Left forelimb (tissue), 1 donor: Measurements from ENCODE around the gene TBC1D4.
"Not testable (repeated sequence)": the region's sequence is repeated elsewhere in the genome, so short reads cannot be mapped to it uniquely, and the experiment has no call there.

Experiments
- DNase-seq: peaks from one replicate; pipeline ENCODE4 v3.0.0-alpha.2; 2018; ENCODE audit warnings: low spot score

Gene TBC1D4

DNA sequence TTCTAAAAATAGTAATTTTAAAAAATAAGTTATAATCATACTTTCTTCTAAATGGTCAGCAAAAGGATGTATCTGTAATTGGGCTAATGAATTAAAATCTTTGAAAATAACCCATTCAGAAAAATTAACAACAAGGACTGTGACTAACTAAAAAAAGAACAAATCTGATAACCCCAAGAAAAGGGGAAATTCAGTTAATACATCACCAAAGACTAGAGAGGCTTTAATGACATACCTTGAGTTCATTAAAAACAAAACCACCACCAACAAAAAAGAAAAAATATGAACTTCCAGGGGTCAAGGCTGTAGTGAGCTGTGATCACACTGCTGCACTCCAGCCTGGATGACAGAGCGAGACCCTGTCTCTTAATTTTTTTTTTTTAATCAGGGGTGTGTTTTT lies 121.8 kb downstream of the TBC1D4 start:
- DNase-seq: no peak

DNA sequence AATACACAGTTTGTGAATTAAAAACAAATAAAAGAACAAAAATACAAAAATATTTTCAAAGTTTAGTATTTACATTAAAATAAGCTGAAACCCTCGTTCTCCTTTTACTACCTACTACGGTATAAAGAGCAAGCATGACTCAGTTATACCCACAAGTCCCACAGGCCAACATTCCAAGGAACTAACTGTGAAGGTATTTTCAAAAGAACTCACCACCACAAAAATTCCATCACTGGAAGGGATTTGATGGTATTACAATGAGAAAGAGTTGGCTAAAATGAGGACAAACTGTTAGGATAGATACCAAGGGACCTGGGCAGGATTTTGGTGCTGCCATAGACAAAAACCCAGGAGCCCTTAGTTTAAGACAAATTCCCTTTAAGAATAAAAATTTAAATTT lies 122.7 kb downstream of the TBC1D4 start:
- no peak for DNase-seq

DNA sequence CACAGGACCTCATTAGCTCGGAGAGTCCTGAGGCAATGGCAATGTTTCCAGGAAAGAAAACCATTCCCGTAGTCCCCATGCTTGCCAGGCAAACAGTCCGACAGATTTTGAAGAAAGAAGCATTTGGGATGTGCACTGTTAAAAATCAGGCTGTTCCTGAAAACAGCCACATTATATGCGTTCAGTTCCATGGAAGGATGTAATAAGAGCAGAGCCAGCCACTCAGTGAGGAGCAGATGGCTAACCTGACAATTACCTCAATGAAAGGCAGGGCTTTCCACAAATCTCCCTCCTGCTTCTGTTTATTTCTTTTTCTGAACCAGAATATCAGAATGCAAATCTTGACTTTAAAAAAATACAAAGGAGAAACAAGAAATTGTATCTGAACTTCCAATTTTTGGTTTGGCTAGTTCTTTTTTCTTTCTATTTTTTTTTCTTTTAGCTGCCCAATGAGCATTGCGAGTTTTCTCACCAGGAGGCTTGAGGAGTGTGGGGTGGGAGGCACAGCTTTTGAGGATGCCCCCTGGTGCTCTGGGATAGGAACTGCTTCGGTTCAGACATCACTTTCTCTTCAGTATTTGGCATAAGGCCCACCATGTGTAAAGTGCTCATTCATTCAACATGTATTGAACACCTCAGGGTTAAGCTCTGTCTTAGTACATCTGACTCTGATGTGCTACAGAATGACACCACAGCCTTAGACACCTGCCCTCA lies 124.2 kb downstream of the TBC1D4 start:
- DNase-seq: no peak

DNA sequence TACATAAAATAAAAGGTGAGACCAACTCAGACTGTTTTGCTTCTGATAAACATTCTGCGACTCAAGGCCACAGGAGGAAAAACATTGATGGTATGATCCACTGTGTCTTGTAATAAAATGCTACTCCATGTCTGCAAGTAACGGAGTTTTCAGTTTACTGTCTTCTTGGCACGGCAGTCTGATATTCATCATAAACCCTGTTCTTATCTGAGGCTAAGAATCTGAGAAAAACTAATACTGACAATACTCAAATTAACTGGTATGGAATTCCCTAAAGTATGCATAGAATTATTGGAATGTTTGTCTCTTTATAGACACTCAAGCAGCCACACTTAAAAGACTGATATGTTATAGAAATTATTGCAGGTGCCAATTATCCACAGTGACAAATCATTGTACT lies 125.5 kb downstream of the TBC1D4 start:
- DNase-seq: no peak

DNA sequence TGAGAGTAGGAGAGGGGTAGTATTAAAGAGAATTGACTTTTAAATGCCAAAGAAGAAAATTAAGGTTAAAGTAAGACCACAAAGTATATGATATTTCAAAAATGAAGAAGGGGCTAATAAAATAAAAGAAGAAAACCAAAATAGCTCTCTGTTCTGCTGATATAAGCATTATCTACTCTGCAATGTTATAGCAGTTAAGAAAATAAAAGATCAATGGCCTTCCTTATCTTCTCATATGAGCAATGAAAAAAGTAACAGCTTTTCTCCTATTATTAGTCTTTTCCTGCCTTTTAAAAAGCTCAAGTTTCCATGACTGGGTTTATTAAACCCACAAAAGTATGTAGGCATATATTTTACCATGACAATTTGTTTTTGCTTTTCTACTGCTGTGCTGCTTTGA lies 126.4 kb downstream of the TBC1D4 start:
- no peak for DNase-seq

DNA sequence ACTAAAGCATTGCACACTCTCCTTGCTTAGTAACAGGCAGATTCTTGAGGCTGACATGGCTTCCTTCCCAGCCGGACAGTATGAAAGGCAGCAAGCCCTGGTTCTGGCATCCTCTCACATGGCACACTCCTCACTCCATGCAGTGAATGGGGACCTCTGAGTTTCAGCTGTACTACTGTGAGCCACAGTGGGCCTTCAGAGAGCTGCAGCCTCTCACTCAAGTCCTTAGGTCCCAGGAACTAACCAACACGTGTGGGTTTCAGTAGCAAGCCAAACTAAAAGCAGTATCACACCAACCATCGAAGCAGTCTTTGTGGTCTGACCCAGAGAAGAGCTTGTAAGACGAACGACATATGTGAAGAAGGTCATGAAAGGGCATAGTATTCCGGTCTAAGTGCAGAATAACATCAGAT lies 128.2 kb downstream of the TBC1D4 start:
- no peak for DNase-seq

DNA sequence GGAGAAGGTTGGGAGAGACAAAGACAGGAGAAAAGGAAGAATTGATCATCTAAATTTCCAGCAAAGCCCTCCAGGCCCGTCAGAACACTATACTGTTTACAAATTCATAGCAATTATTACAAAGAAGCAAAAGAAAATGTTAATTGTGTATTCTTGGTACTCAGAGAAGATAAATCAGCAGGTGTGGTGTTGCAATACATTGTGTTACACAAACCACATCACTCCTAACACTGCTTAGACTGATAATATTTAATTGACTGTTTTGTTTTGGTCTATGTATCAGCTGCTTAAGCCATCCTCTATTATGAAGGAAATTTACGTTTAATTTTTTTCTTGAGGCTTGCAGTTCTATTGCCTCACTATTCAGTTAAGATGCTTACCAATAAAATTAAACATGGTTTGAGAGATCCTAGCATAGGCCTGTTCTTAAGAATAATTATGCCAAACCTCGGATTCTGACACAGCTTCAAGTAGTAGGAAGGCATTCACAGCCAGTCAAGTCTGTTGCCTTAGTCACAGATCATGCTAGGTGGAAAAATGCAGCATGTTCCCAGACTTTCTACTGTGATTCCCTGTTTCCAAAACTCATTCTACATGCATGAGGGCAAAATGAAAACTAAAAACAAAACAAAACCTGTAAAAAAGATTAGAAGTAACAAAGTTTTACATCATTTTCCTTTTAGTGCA lies 129.2 kb downstream of the TBC1D4 start:
- no peak for DNase-seq

DNA sequence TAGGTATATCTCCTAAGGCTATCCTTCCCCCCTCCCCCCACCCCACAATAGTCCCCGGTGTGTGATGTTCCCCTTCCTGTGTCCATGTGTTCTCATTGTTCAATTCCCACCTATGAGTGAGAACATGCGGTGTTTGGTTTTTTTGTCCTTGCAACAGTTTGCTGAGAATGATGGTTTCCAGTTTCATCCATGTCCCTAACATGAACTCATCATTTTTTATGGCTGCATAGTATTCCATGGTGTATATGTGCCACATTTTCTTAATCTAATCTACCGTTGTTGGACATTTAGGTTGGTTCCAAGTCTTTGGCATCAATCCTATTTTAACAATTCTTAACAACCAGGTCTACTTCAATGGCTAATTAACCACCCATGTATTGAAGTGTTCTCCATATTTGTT lies 130.4 kb downstream of the TBC1D4 start:
- DNase-seq: not testable (repeated sequence)

DNA sequence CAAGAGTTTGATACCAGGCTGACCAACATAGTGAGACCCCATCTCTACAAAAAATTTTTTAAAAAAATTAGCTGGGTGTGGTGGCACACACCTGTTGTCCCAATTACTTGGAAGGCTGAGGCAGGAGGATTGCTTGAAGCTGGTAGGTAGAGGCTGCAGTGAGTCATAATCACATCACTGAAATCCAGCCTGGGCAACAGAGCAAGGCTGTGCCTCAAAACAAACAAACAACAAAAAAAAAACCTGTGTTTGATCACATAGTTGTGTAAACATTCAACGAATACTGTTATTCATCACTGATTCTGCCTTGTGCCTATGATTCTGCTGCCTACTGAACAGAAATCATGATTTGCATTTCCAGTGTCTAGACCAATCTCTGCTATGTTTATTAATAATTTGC lies 134.0 kb downstream of the TBC1D4 start:
- DNase-seq: no peak

DNA sequence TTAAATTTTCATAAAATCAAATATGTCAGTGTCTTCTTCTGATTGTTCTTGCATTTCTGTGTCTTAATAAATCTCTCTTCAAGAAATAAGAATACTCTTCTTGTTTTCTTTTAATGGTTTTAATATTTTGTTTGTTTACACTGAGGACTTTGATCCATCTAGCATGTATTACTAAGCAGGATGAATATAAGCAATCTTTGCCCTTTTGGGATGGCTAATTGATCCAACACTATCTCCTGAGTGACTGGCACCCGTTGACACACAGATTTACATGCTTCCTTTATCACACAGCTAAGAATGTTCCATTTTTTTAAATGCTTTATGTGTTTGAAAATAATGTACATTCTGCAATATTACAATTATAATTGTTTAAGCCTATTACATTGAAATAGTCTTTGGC lies 134.5 kb downstream of the TBC1D4 start:
- DNase-seq: no peak

DNA sequence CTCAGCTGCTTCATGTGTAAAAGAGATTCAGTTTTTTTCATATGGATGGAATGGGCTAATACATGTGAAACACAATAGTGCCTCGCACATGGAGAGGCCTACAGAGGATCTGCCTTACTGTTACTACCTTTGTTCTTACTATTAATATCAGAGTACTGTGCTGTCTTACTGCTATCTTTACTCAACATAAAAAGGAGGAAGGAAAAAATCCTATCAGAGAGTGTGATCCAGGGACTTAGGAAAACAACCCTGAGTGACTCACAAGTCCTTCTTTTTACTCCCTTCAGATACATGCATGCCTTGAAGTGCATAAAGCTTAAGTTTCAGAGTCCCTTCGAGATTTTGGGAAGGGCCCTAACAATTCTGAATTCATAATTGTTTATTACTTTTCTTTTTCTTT lies 136.8 kb downstream of the TBC1D4 start:
- no peak for DNase-seq

DNA sequence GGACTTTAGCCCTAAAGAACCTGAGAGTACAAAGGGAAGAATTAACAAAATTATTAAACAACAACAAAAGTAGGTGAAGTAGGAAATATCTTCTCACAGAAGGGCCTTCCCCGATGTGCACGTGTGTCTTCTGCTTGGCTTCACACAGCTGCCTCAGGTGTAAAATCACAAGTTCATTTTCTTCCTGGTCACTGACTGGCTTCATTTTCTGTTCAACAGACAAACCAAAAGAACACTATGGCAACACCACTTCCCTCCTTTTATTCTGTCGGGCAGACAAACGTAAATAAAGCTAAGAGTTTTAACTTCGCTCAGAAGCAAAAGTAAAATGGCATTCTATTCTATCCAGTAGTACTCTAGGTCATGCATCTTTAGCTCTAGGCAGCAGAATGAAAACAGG lies 140.9 kb downstream of the TBC1D4 start:
- DNase-seq: no peak

DNA sequence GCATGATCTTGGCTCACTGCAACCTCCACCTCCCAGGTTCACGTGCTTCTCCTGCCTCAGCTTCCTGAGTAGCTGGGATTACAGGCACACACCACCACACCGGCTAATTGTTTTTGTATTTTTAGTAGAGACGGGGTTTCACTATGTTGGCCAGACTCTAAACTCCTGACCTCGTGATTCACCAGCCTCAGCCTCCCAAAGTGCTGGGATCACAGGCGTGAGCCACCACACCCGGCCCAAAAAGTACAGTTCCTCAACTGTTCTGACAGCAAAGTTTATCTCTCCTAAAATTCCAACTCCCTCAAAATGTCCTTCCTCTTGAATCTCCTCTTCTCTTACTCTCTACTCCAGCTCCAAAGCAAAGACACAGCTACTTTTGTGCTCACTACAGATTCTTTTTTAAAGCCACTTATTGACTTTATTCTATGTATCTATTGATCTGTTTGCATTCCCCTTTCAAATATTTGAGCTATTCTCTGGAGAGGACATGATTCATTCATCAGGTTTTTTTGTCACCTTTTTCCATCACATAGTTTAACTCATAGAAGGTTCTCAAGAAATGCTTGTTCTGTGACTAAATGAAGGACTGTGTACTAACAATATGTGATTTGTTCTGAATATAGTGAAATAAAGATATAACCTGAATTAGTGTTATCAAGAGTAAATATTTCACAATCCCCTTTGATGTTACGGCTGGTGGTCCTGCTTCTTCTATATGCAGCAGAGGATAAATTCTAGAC lies 142.2 kb downstream of the TBC1D4 start:
- no peak for DNase-seq

DNA sequence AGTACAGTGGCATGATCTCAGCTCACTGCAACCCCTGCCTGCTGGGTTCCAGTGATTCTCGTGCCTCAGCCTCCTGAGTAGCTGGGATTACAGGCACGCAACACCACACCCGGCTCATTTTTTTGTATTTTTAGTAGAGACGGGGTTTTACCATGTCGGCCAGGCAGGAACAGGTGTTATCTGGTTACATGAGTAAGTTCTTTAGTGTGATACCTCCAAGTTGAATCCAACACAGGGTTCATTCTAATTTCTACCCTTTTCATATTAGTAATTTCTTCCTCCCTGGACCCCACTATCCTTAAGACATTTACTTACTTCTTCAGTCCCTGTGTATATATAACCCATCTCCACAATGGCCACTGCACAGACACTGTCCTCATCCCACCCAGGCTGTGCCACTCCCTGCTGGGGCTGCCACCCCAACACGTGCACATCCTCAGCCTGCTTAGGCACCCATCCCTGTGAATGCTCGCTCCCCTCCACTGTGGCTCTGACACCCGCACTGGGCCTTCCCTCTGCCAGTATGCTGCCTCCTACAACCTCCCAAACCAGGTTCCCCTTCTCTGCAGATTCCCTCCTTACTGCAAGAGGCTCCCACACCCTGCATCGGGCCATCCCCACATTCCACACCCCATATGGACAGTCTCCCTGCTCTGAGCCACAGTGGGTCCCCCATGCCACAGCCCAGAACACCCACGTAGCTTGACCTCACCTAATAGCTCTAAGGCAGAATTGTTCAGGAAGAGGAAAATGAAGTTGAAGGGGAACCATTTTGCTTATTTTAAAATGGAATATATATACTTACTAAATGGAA lies 147.1 kb downstream of the TBC1D4 start:
- DNase-seq: no peak

DNA sequence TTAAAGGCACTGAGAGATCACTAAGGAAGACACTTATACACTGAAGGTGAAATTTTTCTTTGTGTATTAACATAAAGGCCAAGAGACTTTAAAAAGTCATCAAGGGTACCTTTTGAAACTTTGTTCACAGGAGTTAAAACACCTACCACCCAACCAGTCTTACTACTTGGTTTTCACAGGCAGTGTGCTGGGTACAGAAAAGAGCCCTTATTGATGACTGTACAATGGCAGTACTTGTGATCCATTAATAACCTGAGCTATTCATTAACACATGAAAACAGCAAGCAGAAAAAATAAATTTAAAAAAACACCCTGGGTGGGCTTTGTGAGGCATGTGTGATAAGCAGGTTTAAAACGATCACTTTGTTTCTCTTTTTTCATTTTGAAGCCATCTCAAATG lies 148.9 kb downstream of the TBC1D4 start:
- DNase-seq: no peak

DNA sequence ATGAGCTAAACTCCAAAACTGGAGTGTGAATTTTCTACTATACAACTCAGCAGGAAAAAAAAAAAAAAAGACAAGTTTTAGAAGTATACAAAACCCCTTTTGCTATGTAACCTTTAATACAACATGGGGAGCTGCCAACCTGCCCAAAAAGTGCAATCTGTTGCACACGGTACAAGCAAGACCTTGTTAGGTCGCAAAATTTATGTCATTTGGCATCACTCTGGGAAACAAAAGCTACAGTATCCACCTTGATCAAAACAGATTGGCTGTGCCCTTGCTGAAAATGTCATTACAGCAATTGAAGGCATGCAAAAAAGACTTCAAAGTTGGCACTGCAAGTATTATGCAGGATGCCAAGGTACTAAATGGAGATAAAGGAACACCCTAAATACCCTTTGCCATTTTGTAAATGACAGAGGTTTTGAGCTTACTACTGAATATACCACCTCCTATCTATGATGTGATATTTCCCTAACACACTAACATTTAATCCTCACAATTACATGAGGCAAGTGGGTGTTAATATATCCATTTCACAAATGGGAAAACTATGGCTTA lies 150.1 kb downstream of the TBC1D4 start:
- DNase-seq: no peak

DNA sequence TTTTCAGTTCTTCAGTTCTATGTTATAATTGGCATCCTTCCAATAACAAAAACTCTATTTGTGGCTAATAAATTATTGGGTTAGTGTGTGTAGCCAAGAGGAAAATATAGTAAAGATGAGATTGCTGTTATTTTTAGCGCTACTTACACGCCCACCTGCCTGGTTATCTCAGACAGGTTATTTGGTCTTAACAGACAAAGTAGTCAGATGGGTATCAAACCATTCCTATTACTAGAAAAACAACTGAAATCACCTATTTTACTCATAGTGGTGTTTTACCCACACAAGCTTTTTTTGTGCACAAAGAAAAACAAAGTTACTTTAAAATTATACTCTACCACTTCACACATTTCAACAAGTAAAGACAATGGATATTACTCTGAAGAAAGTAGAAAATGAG lies 151.2 kb downstream of the TBC1D4 start:
- no peak for DNase-seq

DNA sequence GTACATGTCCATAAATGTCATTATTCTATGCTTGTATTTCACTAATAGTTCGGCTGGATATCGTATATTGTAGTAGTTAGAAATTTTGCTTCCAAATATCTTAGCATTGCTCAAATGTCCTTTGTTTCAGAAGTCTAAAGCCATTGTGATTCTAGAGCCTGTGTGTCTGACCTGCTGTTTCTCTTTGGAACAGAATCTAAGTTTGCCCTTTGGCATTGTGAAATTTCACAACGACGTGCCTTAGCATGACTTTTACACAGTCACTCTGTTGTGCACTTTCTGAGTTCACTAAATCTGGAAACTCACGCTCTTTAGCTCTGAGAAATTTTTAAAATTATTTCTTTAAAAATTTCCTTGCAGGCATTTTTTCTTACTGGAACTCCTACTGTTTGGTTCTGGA lies 152.2 kb downstream of the TBC1D4 start:
- no peak for DNase-seq

DNA sequence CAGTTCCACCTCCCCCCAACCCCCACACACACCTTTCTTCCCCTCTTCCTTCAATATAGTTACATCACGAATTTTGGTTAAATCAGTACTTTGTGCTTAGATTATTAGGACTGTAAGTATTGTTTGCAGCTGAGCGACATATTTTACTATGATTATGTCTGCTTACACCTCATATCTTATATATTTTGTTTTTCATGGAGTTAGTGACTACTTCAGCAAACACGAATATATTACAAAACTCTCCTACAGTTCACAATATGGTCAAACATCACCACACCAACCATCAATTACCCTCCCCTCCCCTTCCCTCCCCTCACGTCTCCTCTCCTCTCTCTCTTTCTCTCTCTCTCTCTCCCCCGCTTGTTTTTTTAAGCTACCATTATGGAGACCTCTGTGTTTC lies 152.9 kb downstream of the TBC1D4 start:
- DNase-seq: no peak

DNA sequence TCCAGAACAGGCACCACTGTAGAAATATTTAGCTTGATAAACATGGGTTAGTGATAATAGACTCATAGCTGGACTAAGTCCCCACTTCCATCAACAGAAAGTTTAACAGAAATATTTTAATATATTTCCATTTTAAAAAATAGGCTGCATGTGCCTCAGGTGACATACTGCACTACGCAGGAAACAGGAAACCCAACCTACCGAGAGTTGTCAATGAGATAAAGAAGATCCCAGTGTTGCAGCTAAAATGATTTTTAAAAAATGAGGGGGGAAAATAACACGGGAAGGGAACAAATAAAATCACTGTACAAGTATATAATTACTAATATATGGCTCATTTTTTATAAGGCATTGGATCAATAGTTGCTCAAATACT lies 154.8 kb downstream of the TBC1D4 start:
- no peak for DNase-seq

DNA sequence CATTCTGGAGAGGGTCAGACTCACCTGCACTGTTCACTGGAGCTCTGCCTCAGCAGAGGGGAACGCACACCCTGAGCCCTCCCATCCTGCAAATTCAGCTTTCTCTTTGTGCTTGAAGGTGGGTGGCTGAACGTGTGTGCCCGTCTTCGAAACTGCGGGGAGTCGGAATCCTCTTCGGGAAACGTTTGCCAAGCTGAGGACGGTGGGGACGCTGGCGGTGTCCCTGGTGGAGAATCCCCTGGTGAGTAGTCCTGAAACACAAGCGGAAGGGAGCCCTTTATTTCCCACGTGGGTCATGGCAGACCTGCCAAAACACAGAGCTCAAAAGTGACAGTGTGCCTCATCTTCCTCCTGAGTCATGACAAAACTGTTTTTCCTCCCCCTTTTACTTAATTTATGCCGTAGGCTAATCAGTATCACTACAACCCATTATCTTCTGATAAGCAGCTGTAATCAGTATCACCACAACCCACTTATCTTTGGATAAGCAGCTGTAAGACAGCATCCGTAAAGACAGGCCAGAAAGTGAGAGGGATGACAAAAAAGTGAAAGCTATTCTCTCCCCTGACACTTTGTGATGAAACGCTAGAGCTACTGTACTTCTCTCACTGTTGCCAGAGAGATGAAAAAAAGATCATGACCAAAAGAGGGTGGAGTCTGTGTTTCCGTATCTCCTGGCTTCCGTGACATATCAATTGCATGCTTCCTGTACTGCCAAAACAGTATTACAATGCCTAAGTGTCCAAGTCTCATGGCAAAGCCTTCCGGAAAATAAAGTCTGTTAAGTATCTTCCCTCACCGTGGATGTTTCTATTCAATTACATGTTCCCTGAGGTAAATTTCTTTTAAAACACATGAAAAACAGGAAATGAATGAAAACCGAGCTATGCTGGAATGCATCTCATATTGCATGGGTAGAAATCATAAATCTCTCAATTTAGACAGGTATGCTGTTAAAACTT lies 155.5 kb downstream of the TBC1D4 start:
- DNase-seq: no peak
